CD4-positive, alpha-beta memory T cell (primary cell): ENCODE data around the gene CA5A. TPM values are rescaled to one million over a fixed set of nuclear protein-coding genes. Genes with fewer than 3 reads are reported as not detected.
"Not testable (repeated sequence)": the region's sequence is repeated elsewhere in the genome, so short reads cannot be mapped to it uniquely, and the experiment has no call there.

Source experiments
- CTCF ChIA-PET: fragments of 350-600 bp; sonication (Branson Sonifier 250); formaldehyde crosslinking; loops from one replicate; lab custom pipeline; 2021; ENCODE audit warnings: inconsistent platforms; ENCODE audit not compliant: partially characterized antibody; lab: Charles Lee
- POLR2A ChIA-PET: fragments of 350-600 bp; sonication (Branson Sonifier 250); formaldehyde crosslinking; loops from one replicate; lab custom pipeline; 2021; ENCODE audit not compliant: partially characterized antibody; lab: Charles Lee
- DNase-seq, 5 donors: peaks; one replicate each; pipeline versions ENCODE4 v3.0.0 to v3.0.0-alpha.2; 2020 to 2022; ENCODE audit warnings: mixed read lengths in 1 of 5
- H3K27ac ChIP-seq: one replicate; pipeline ENCODE4 v1.7.0; 2013; ENCODE audit warnings: low read depth, low read length
- H3K27me3 ChIP-seq: 2 replicates; pipeline ENCODE4 v1.7.0; 2013; ENCODE audit warnings: mild to moderate bottlenecking, low read length, moderate library complexity; ENCODE audit not compliant: insufficient read depth
- H3K36me3 ChIP-seq: 2 replicates; pipeline ENCODE4 v1.7.0; 2013; ENCODE audit warnings: mild to moderate bottlenecking, low read length, moderate library complexity; ENCODE audit not compliant: insufficient read depth
- H3K4me1 ChIP-seq: 2 replicates; pipeline ENCODE4 v1.7.0; 2013; ENCODE audit warnings: mild to moderate bottlenecking, low read length, moderate library complexity; ENCODE audit not compliant: insufficient read depth
- H3K4me3 ChIP-seq, 2 donors: one replicate each; pipeline ENCODE4 v1.7.0; 2013; ENCODE audit warnings: low read length in 2 of 2, mild to moderate bottlenecking in 1 of 2
- H3K9me3 ChIP-seq, 2 donors: one replicate each; pipeline ENCODE4 v1.7.0; 2013; ENCODE audit warnings: low read length in 2 of 2, control low read depth in 1 of 2; ENCODE audit not compliant: control insufficient read depth in 1 of 2
- H3K27ac Mint-ChIP-seq, 7 donors: one replicate each; pipeline ENCODE4 v1.8.0; 2020 to 2021; ENCODE audit warnings: mixed read lengths in 7 of 7, mild to moderate bottlenecking in 6 of 7, inconsistent platforms in 3 of 7, moderate library complexity in 3 of 7
- H3K27me3 Mint-ChIP-seq, 2 donors: one replicate each; pipeline ENCODE4 v1.8.0; 2020 to 2021; ENCODE audit warnings: mixed read lengths in 2 of 2
- H3K36me3 Mint-ChIP-seq, 2 donors: one replicate each; pipeline ENCODE4 v1.8.0; 2020 to 2021; ENCODE audit warnings: mixed read lengths in 2 of 2, inconsistent platforms in 1 of 2, mild to moderate bottlenecking in 1 of 2
- H3K4me1 Mint-ChIP-seq, 4 donors: one replicate each; pipeline ENCODE4 v1.8.0; 2020 to 2021; ENCODE audit warnings: mixed read lengths in 4 of 4, mild to moderate bottlenecking in 1 of 4
- H3K4me3 Mint-ChIP-seq, 8 donors: one replicate each; pipeline ENCODE4 v1.8.0; 2020 to 2021; ENCODE audit warnings: mixed read lengths in 8 of 8, mild to moderate bottlenecking in 7 of 8, moderate library complexity in 6 of 8, inconsistent platforms in 3 of 8
- H3K9me3 Mint-ChIP-seq, 8 donors: one replicate each; pipeline ENCODE4 v1.8.0; 2020 to 2021; ENCODE audit warnings: mixed read lengths in 8 of 8, mild to moderate bottlenecking in 5 of 8, inconsistent platforms in 3 of 8, moderate library complexity in 1 of 8
- intact Hi-C: fragments of 100-400 bp; cut with micrococcal nuclease; formaldehyde crosslinking; loops from one replicate; pipeline ENCODE4 v1.15.1; 2023
- polyA plus RNA-seq, 2 donors: library from polyadenylated mRNA; unstranded; fragments of 300-500 nt; fragmentation: Illumina TruSeq; gene quantifications; one replicate each; pipeline ENCODE4 v1.2.3, GENCODE V29; 2021
- total RNA-seq, 2 experiments: library from RNA; stranded (reverse); gene quantifications; one replicate each; pipeline ENCODE4 v1.2.3, GENCODE V29; 2021

CA5A gene
- total and polyA plus RNA-seq, 4 experiments from 2014 or later, result not detected

DNA sequence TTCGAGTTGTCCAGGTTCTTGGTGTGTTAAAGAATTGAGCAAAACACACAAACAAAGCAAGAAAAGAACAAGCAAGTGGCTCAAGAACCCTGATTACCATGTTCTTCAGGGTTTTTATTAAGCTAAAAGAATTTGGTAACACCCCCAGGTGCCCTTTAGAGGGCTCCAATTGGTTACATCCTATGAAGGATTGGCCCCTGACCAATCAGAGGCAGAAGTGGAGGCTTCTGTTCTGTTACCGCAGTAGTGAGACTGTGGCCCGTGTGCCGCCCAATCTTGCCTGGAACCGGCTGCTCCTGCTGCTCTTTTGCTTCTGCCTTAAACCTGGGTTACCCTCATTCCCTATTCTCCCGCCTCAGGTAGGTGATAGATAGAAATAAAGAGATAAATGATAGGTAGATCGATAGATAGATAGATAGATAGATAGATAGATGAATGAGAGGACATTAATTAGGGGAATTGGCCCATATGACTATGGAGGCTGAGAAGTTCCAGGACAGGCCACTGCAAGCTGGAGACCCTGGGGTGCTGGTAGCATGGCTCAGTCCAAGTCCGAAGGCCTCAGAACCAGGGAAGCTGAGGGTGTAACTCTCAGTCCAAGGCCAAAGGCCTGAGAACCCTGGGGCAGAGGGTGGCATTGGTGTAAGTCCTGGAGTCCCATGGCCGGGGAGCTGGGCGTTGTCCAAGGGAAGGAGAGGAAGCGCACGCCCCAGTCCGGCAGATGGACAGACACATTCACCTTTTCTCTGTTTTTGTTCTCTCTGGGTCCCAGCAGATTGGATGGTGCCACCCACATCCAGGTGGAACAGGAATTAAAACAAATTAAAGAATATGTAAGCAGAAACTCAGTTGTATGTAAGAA, 3.5 kb upstream of the CA5A start:
- no peaks in the 10 kb centered on the region for H3K36me3 ChIP-seq
- H3K4me1 Mint-ChIP-seq, result peaks cover 0 to 3% (median 0%) of the 10 kb centered on the region in 4 donors
- H3K27me3 ChIP-seq, result no peaks in the 10 kb centered on the region
- no peak for DNase-seq
- H3K4me3 ChIP-seq, result no peak overlapping the region
- H3K27ac ChIP-seq, result no peak overlapping the region
- no peak overlapping the region for H3K4me3 Mint-ChIP-seq
- H3K27me3 Mint-ChIP-seq, result peaks cover 0 to 1% of the 10 kb centered on the region in 2 donors
- intact Hi-C loops, result no loop called here
- H3K9me3 Mint-ChIP-seq, result peaks cover 0 to 2% (median 0%) of the 10 kb centered on the region in 8 donors
- no peak overlapping the region for H3K27ac Mint-ChIP-seq
- no peaks in the 10 kb centered on the region for H3K9me3 ChIP-seq
- POLR2A ChIA-PET, result no interaction called here
- H3K4me1 ChIP-seq, result no peaks in the 10 kb centered on the region
- CTCF ChIA-PET, result no interaction called here
- no peaks in the 10 kb centered on the region for H3K36me3 Mint-ChIP-seq

DNA sequence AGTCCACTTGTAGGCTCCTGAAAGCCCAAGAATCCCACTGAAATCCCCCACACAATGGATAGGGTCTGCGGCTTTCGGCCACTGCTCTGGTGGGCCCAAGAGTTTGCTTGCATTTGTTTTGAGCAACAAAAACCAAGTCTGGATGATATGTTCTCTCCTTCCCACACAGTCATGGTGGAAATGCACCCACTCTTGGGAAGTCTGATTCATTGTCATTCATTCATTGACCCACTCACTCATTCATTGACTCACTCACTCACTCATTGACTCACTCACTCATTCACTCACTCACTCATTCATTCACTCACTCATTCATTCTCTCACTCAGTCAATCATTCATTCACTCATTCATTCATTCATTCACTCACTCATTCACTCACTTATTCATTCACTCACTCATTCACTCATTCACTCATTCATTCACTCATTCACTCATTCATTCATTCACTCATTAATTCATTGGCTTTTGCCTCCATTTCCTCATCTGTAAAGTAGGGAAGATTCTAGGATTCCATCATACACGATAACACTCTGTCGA, 2.2 kb upstream of the CA5A start:
- Histone ChIP-seq H3K4me3 (no peak overlapping the region), H3K27ac (no peak overlapping the region), H3K9me3 (no peaks in the 10 kb centered on the region), H3K36me3 (no peaks in the 10 kb centered on the region), H3K4me1 (no peaks in the 10 kb centered on the region), H3K27me3 (no peaks in the 10 kb centered on the region)
- Mint-ChIP-seq H3K27me3 (peaks cover 0 to 1% of the 10 kb centered on the region in 2 donors), H3K27ac (peak overlapping the region in 1 of 7 donors; percentile 16), H3K36me3 (no peaks in the 10 kb centered on the region), H3K4me3 (no peak overlapping the region), H3K9me3 (peaks cover 0 to 2% (median 0%) of the 10 kb centered on the region in 8 donors), H3K4me1 (peaks cover 0 to 3% (median 0%) of the 10 kb centered on the region in 4 donors)
- ChIA-PET POLR2A (no interaction called here), CTCF (no interaction called here)
- intact Hi-C loops, result no loop called here
- DNase-seq, result no peak

DNA sequence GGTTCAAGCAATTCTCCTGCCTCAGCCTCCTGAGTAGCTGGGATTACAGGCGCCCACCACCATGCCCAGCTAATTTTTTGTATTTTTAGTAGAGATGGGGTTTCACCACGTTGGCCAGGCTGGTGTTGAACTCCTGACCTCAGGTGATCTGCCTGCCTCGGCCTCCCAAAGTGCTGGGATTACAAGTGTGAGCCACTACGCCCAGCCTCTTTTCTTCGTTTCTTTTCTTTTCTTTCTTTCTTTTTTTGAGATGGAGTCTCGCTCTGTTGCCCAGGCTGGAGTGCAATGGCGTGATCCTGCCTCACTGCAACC, 858 bp upstream of the CA5A start:
- H3K9me3 Mint-ChIP-seq, H3K27ac Mint-ChIP-seq, H3K27me3 Mint-ChIP-seq, H3K4me3 Mint-ChIP-seq, POLR2A ChIA-PET, H3K9me3 ChIP-seq, H3K4me1 Mint-ChIP-seq, H3K27me3 ChIP-seq, H3K27ac ChIP-seq, H3K4me1 ChIP-seq, H3K4me3 ChIP-seq, DNase-seq, H3K36me3 ChIP-seq, intact Hi-C loops, H3K36me3 Mint-ChIP-seq: not testable (repeated sequence)
- CTCF ChIA-PET, result interaction anchor here (0.7 kb wide), 1 partner anchor 29 kb away, joined by 4 read pairs; no protein-coding TSS in a partner anchor

DNA sequence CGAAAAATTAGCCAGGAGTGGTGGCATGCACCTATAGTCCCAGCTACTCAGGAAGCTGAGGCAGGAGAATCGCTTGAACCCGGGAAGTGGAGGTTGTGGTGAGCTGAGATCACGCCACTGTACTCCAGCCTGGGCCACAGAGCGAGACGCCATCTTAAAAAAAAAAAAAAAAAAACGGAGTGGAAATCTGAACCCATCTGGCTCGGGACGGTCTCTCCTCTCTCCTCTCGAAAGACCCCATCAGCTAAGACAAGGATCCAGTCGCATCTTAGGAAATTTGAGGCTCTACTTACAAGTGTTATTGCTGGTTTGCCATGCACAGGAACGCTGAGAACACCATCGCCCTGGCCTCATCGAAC, 334 bp downstream of the CA5A start:
- H3K4me3 ChIP-seq, H3K9me3 Mint-ChIP-seq, H3K9me3 ChIP-seq, CTCF ChIA-PET, intact Hi-C loops, H3K4me3 Mint-ChIP-seq, H3K36me3 ChIP-seq, H3K27me3 Mint-ChIP-seq, POLR2A ChIA-PET, H3K27ac Mint-ChIP-seq, H3K36me3 Mint-ChIP-seq, H3K4me1 Mint-ChIP-seq, H3K4me1 ChIP-seq, H3K27me3 ChIP-seq, H3K27ac ChIP-seq, DNase-seq: not testable (repeated sequence)

DNA sequence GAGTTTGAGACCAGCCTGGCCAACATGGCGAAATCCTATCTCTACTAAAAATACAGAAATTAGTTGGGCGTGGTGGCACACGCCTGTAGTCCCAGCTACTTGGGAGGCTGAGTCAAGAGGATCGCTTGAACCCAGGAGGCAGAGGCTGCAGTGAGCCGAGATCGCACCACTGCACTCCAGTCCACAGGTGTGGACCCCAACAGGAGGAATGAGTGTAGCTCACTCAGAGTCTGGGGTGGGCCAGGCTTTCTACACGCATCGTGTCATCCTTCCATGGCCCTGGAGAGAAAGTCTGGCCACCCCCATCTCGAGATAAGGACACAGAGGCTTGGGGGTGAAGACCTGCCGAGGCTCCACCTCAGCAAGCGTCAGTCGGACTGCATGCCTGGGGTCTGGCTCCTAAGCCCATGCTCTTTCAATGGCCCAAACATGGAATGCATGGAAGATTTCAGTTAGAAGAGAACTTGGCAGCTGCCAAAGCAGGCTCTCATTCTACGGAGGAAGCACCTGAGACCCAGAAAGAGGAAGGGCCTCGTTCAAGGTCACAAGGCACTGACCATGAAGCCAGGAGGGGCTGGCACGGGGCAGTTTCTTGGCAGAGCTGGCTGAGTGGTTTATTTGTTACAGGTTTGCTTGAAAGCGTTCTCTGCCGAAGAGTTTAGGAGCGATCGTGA, 1.4 kb downstream of the CA5A start:
- H3K36me3 Mint-ChIP-seq, H3K9me3 ChIP-seq, DNase-seq, H3K4me3 ChIP-seq, H3K9me3 Mint-ChIP-seq, intact Hi-C loops, POLR2A ChIA-PET, H3K27ac ChIP-seq, H3K27me3 ChIP-seq, H3K27me3 Mint-ChIP-seq, H3K4me3 Mint-ChIP-seq, H3K36me3 ChIP-seq, H3K4me1 Mint-ChIP-seq, H3K27ac Mint-ChIP-seq, CTCF ChIA-PET, H3K4me1 ChIP-seq: not testable (repeated sequence)

DNA sequence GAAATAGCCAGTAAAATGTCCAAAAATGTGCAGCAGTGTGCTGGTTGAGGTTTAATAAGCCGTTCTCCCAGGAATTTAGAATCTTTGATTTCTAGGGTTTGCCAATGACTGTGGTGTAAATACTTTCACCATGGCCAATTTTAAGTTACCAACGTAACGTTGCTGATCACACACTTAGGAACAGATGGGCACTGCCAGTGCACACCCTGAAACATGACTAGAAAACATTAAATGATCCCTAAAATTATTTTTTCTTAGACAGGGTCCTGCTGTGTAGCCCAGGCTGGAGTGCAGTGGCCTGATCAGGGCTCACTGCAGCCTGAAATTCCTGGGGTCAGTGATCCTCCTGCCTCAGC, 3.2 kb downstream of the CA5A start:
- Mint-ChIP-seq H3K4me1 (no peaks in the 10 kb centered on the region), H3K9me3 (no peaks in the 10 kb centered on the region), H3K27ac (no peak overlapping the region), H3K27me3 (no peaks in the 10 kb centered on the region), H3K36me3 (no peaks in the 10 kb centered on the region), H3K4me3 (no peak overlapping the region)
- intact Hi-C loops, result no loop called here
- H3K4me1 ChIP-seq, result no peaks in the 10 kb centered on the region
- no peaks in the 10 kb centered on the region for H3K27me3 ChIP-seq
- no peak overlapping the region for H3K27ac ChIP-seq
- no peak overlapping the region for H3K4me3 ChIP-seq
- ChIA-PET POLR2A (no interaction called here), CTCF (no interaction called here)
- H3K36me3 ChIP-seq, result no peaks in the 10 kb centered on the region
- no peaks in the 10 kb centered on the region for H3K9me3 ChIP-seq
- no peak for DNase-seq

DNA sequence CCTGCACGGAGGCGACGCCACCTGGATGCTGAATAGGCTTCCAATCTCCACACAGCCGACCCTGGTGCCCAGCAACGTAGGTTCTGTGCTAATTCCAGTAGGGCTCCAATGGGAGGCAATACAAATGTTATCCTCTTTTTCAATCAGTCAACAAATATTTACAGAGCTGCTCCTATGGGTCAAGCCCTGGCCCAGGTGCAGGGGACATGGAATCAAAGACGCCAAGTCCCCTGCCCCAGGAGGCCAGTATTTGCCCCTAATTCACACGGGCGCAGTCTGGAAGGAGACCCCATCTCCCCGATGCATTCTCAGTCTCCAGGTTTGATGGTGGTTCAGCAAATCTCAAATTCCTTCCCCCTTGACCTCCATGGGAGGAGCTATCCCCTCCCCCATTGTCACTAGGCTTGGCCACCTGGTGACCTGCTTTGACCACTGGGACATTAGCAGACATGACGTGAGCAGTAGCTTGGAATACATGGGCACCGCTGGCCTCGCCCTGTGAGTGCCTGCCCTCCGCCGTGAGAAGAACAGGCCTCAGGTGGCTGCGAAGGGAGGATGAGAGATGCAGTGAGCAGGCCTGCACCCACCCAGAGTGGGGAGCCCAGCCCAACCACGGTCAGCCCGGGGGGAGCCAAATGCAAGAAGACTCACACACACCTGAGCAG, 3.7 kb downstream of the CA5A start:
- CTCF ChIA-PET, intact Hi-C loops, H3K27me3 ChIP-seq, H3K36me3 Mint-ChIP-seq, H3K4me1 ChIP-seq, H3K27ac Mint-ChIP-seq, H3K4me3 Mint-ChIP-seq, DNase-seq, POLR2A ChIA-PET, H3K9me3 ChIP-seq, H3K36me3 ChIP-seq, H3K27ac ChIP-seq, H3K4me1 Mint-ChIP-seq, H3K27me3 Mint-ChIP-seq, H3K9me3 Mint-ChIP-seq, H3K4me3 ChIP-seq: not testable (repeated sequence)
